ENCODE results near the gene SPECC1.

The SPECC1 gene

DNA sequence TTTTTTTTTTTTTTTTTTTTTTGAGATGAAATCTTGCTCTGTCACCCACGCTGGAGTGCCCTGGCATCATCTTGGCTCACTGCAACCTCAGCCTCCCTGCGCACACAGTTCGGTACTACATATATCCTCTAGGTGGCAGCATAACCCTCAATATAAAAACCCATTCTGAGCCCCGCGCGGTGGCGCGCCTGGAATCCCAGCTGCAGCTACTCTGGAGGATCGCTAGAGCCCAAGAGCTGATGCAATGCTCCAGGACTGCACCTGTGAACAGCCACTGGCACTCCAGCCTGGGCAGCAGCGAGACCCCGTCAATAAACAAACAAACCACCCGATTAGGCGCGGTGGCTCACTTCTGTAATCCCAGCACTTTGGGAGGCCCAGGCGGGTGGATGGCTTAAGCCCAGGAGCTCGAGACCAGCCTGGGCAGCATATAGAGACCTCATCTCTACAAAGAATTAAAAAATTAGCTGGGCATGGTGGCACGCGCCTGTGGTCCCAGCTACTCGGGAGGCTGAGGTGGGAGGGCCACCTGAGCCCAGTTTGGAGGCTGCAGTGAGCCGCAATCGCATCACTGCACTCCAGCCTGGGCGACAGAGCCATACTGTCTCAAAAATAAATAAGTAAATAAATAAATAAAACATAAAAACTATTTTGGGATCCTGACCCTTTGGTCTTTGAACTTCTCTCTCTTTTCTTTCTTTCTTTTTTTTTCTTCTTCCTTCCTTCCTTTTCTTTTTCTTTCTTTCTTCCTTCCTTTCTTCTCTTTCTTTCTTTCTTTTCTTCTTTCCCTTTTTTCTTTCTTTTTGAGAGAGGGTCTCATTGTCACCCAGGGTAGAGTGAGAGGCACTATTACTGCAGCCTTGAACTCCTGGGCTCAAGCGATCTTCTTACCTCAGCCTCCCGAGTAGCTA is 16.1 kb upstream of the SPECC1 start:
- peak; percentile 90 for DNase-seq (ENCODE audit: low read depth, low spot score)
- in situ Hi-C loops (cut with HindIII; ENCODE audit: low sequenced_read_pairs), result no loop called here
- no peak overlapping the region for H3K4me3 ChIP-seq (ENCODE audit: low read depth, low read length)
- TF ChIP-seq, protein P1, sequence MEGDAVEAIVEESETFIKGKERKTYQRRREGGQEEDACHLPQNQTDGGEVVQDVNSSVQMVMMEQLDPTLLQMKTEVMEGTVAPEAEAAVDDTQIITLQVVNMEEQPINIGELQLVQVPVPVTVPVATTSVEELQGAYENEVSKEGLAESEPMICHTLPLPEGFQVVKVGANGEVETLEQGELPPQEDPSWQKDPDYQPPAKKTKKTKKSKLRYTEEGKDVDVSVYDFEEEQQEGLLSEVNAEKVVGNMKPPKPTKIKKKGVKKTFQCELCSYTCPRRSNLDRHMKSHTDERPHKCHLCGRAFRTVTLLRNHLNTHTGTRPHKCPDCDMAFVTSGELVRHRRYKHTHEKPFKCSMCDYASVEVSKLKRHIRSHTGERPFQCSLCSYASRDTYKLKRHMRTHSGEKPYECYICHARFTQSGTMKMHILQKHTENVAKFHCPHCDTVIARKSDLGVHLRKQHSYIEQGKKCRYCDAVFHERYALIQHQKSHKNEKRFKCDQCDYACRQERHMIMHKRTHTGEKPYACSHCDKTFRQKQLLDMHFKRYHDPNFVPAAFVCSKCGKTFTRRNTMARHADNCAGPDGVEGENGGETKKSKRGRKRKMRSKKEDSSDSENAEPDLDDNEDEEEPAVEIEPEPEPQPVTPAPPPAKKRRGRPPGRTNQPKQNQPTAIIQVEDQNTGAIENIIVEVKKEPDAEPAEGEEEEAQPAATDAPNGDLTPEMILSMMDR (IDR thresholded peaks at IDR 0.05; ENCODE audit: low read depth, low read length), result peak; percentile 64

DNA sequence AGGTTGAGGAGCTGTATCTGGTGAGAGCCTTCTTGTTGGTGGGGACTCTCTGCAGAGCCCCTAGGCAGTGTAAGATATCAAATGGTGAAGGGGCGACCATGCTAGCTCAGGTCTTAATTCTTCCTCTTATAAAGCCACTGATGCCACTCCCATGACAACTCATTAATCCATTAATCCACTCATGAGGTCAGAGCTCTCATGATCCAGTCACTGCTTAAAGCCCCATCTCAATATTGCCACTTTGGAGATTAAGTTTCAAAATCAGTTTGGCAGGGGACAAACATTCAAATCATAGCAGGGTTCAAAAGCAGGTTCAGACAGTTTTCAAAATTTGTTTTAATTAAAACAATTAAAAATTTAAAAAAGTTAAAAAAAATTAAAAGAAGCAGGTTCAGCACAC is 13.1 kb upstream of the SPECC1 start:
- no peak for DNase-seq (ENCODE audit: low read depth, low spot score)
- TF ChIP-seq, protein P1 (IDR thresholded peaks at IDR 0.05; ENCODE audit: low read depth, low read length), result no peak
- no peak overlapping the region for H3K4me3 ChIP-seq (ENCODE audit: low read depth, low read length)
- in situ Hi-C loops (cut with HindIII; ENCODE audit: low sequenced_read_pairs), result no loop called here

DNA sequence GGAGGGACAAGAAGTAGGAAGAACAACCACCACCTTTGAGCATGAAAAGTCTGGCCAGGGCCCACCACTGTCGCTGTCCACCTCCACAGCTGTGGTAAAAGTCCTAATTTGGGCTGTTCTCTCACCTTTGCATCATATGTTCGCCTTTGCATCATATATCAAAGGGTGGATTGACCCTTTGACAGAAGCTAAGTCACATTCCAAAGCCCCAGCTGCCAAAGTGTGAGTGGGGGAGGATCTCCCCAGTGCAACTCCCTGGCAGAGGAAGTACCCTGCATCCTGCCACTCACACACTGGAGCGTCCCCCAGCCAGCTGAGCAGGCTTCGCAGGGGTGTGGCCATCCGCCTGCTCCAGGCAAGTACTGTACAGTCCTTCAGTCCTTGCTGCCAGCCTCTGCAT is 12.7 kb upstream of the SPECC1 start:
- TF ChIP-seq, protein P1 (IDR thresholded peaks at IDR 0.05; ENCODE audit: low read depth, low read length), result no peak
- in situ Hi-C loops (cut with HindIII; ENCODE audit: low sequenced_read_pairs), result no loop called here
- no peak overlapping the region for H3K4me3 ChIP-seq (ENCODE audit: low read depth, low read length)
- no peak for DNase-seq (ENCODE audit: low read depth, low spot score)

DNA sequence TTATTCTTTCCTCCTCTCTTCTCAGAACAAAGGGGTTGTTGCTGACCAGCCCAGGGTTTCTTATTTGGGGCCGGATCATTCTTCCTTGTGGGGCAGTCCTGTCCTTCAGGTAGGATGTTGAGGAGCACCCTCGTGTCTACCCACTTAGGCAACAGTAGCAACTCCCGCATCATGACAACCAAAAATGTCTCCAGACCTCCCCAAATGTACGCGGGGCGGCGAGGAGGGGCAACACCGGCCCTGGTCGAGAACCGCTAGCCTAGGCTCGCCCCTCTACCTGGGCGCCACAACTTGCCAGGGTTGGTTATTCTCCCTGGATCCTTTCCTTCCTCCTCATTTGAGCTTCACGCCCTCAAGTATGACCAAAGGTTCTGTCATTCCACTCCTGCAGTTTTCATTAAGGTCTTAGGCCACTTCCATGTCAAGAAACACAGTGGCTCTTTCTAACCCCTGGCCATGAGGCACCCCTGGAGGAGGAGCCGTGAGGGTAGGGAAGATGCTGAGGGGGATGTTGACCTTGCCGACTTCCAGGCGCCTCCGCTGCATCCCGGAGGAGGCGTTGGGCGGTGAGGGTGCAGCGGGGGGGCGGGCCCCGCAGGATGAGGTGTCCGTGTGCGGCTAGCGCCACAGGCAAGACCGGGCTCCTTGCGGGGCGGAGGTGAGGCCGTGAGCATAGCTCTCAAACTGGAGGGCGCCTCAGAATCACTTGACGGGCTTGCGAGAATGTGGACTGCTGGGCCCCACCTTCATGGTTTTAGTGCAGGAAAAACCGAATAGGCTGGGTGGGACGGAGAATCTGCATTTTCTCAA is 712 bp upstream of the SPECC1 start:
- TF ChIP-seq, protein P1 (IDR thresholded peaks at IDR 0.05; ENCODE audit: low read depth, low read length), result no peak

DNA sequence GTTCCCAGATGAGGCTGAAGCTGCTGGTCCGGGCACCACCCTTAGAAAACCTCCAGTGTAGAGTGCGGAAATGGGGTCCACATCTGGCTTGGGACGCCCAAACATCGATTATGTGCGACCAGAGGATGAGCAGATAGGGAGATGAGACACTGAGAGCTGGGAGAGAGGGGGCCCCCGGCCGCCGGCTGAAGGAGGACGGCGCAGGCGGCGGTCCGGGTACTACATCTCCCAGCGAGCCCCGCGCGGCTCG is 182 bp upstream of the SPECC1 start:
- in situ Hi-C loops (cut with HindIII; ENCODE audit: low sequenced_read_pairs), result no loop called here
- DNase-seq (ENCODE audit: low read depth, low spot score), result peak; percentile 40
- TF ChIP-seq, protein P1 (IDR thresholded peaks at IDR 0.05; ENCODE audit: low read depth, low read length), result no peak
- H3K4me3 ChIP-seq (ENCODE audit: low read depth, low read length), result peak overlapping the region; percentile 52

More for the DNA sequence above, 712 bp upstream of the SPECC1 start:
- in situ Hi-C loops (cut with HindIII; ENCODE audit: low sequenced_read_pairs), result no loop called here
- peak overlapping the region; percentile 52 for H3K4me3 ChIP-seq (ENCODE audit: low read depth, low read length)
- no peak for DNase-seq (ENCODE audit: low read depth, low spot score)

DNA sequence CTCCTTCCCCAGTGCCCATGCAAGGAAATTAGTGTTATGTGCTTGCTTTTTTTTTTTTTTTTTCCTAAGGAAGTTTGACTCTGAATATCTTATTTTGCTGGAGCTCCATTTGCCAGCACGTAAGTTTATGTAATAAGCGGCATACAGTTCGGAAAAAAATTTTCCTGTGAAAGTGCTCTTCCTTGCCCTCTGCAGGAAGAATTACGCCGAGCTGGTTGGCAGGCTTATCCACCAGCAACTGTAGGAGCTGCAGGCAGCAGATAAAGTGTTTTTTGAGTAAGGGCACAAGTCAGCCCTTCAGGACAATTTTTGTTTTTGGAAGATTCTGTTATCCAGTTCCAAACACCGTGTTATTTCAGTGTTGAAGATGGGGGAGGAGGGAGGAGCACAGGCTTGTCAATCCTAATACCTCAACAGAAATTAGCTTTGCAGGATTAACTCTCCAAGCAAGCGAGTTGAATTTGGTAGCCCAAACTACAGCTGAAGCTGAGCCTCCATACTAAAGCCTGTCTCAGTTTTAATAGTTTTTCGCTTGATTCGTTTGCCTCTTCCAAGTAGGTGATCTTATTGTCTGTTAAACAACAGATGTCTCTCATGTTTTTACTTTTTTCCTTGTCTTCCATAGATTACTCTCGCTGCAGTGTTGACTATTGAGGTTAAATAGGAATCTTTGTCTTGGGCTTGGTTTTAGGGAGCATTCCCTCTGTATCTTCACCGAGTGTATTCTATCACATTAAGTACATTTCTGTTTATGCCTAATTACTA is 1.1 kb downstream of the SPECC1 start:
- DNase-seq (ENCODE audit: low read depth, low spot score), result peak; percentile 60

More for the DNA sequence above, 1.1 kb downstream of the SPECC1 start:
- in situ Hi-C loops (cut with HindIII; ENCODE audit: low sequenced_read_pairs), result no loop called here
- peak overlapping the region; percentile 17 for H3K4me3 ChIP-seq (ENCODE audit: low read depth, low read length)
- TF ChIP-seq, protein P1 (IDR thresholded peaks at IDR 0.05; ENCODE audit: low read depth, low read length), result peak; percentile 61

All from astrocyte of the spinal cord (primary cell).